Spleen (tissue), 11 donors: Measurements from ENCODE around the gene AIG1. TPM values are rescaled to one million over a fixed set of nuclear protein-coding genes. Genes with fewer than 3 reads are reported as not detected.

Experiments used
- DNase-seq: peaks from one replicate; pipeline ENCODE4 v3.0.0-alpha.2; 2020
- H3K27ac ChIP-seq, 8 donors: fragments of 200-600 bp; sonication (generic) in 7 of 8; 1 replicate in 4 of 8; 2 replicates in 4 of 8; pipeline versions ENCODE4 v1.5.0 to v1.8.0; 2016 to 2021; ENCODE audit warnings: inconsistent platforms in 4 of 8, mild to moderate bottlenecking in 4 of 8, moderate library complexity in 1 of 8
- H3K27me3 ChIP-seq, 7 donors: fragments of 200-600 bp; sonication (generic) in 6 of 7; replicated peaks in 1 of 7; 1 replicate in 4 of 7; 2 replicates in 3 of 7; pipeline versions ENCODE4 v1.5.0 to v1.8.0; 2016 to 2021; ENCODE audit warnings: inconsistent platforms in 3 of 7, mild to moderate bottlenecking in 1 of 7
- H3K36me3 ChIP-seq, 6 donors: fragments of 200-600 bp; sonication (generic) in 5 of 6; 1 replicate in 4 of 6; 2 replicates in 2 of 6; pipeline versions ENCODE4 v1.5.0 to v1.8.0; 2016 to 2021; ENCODE audit warnings: inconsistent platforms in 2 of 6
- H3K4me1 ChIP-seq, 6 donors: fragments of 200-600 bp; sonication (generic) in 5 of 6; 1 replicate in 3 of 6; 2 replicates in 3 of 6; pipeline versions ENCODE4 v1.5.0 to v1.8.0; 2016 to 2021; ENCODE audit warnings: inconsistent platforms in 3 of 6
- H3K4me3 ChIP-seq, 8 donors: fragments of 200-600 bp; sonication (generic) in 7 of 8; 1 replicate in 4 of 8; 2 replicates in 4 of 8; pipeline versions ENCODE4 v1.5.0 to v1.8.0; 2016 to 2021; ENCODE audit warnings: inconsistent platforms in 4 of 8, mild to moderate bottlenecking in 4 of 8, moderate library complexity in 2 of 8
- H3K9me3 ChIP-seq, 8 donors: fragments of 200-600 bp; sonication (generic) in 7 of 8; 1 replicate in 4 of 8; 2 replicates in 4 of 8; pipeline versions ENCODE4 v1.5.0 to v1.8.0; 2016 to 2021; ENCODE audit warnings: inconsistent platforms in 4 of 8
- POLR2A ChIP-seq, 3 donors: fragments of 450-650 bp; IDR thresholded peaks; one replicate each; pipeline ENCODE4 v1.5.1; 2017; ENCODE audit warnings: antibody characterized with exemption in 3 of 3, mild to moderate bottlenecking in 1 of 3
- POLR2AphosphoS5 ChIP-seq, 3 donors: sonication (generic); formaldehyde crosslinking; IDR thresholded peaks; one replicate each; pipeline ENCODE4 v1.5.1; 2017; ENCODE audit warnings: antibody characterized with exemption in 3 of 3
- WGBS, 5 donors: extraction: QIAGEN DNeasy Blood & Tissue Kit in 3 of 5; methylation state at CpG; one replicate each; pipeline versions ENCODE4 v1.1.5 to v1.1.7; 2013 to 2018; 5-methylcytosine and 5-hydroxymethylcytosine counted together
- intact Hi-C: fragments of 100-400 bp; cut with DNase I; formaldehyde crosslinking; loops from one replicate; pipeline ENCODE4 v1.15.0; 2023; ENCODE audit warnings: low total_unique reads
- polyA plus RNA-seq, 3 donors: library from polyadenylated mRNA; stranded (reverse); fragments of 200-250 nt; gene quantifications; one replicate each; pipeline ENCODE4 v1.2.1, GENCODE V29; 2013
- total RNA-seq, 7 donors: library from RNA; depleted of rRNA in 3 of 7; stranded (reverse); fragments of >200 nt in 3 of 7; fragmentation: NEBNext Ultra II Directional in 4 of 7; extraction: Animal tissue kit (Norgen Biotek cat#: 25700) in 4 of 7; gene quantifications; one replicate each; pipeline versions ENCODE4 v1.1.0 to v1.2.1, GENCODE V29; 2016 to 2021
- TF ChIP-seq, protein P1 (sequence below), 11 experiments: fragments of 200-600 bp in 7 of 11; fragments of 450-650 bp in 4 of 11; sonication (generic) in 4 of 11; IDR thresholded peaks in 8 of 11; conservative IDR thresholded peaks in 3 of 11; 1 replicate in 7 of 11; 2 replicates in 4 of 11; pipeline versions ENCODE4 v1.4.0 to v1.8.0; 2016 to 2021; ENCODE audit warnings: antibody characterized with exemption in 11 of 11, inconsistent platforms in 4 of 11, mild to moderate bottlenecking in 1 of 11
- donor health status: healthy with polysubstance abuse.
- donor health status: DM: no; HTN: no; CAD: no; lungs with moderate emphysema.
- donor health status: DM: no; HTN: no; CAD: no.
- donor health status: Bipolar disorder and iron deficiency.
- donor health status: healthy.
- donor health status: DM: no; HTN: no; CAD: no.
- donor health status: DM: yes; HTN: yes; CAD: no.

Gene AIG1
- total and polyA plus RNA-seq, 10 donors, result 14.3 to 38.0 (median 27.9) TPM

DNA sequence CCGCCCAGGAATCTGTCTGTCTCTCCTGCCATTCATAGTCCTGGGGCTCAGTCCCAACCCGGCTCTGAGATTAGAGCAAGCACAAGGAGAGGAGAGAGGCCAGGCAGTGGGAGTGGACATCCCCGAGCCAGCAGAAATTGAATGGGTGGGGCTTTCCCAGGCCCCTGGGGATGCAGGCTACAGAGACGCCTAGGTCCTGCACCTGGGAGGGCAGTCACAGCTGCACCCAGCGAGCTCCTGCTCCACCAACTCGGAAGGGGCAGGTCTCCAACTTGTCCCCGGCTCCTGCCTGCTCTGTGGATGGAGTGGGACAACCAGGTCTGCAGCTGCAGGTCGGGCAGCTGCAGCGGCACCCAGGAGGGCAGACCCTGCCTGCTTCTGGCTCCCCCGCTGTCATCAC, 11.1 kb upstream of the AIG1 start:
- H3K27me3 ChIP-seq, result peaks cover 0 to 16% (median 0%) of the 10 kb centered on the region in 7 donors
- H3K27ac ChIP-seq, result no peak overlapping the region
- intact Hi-C loops, result loop anchor here (10.0 kb wide), 1 partner anchor 95 kb away; no protein-coding TSS in a partner anchor
- H3K36me3 ChIP-seq, result no peaks in the 10 kb centered on the region
- peaks cover 0 to 6% (median 0%) of the 10 kb centered on the region in 8 donors for H3K9me3 ChIP-seq
- WGBS, 5 donors, result 87 to 97% (median 91%) methylated on average over 8 to 10 of the region's 10 CpGs
- no peak overlapping the region for H3K4me3 ChIP-seq
- DNase-seq, result no peak
- TF ChIP-seq POLR2AphosphoS5 (IDR thresholded peaks at IDR 0.05), result no peak
- TF ChIP-seq, protein P1, sequence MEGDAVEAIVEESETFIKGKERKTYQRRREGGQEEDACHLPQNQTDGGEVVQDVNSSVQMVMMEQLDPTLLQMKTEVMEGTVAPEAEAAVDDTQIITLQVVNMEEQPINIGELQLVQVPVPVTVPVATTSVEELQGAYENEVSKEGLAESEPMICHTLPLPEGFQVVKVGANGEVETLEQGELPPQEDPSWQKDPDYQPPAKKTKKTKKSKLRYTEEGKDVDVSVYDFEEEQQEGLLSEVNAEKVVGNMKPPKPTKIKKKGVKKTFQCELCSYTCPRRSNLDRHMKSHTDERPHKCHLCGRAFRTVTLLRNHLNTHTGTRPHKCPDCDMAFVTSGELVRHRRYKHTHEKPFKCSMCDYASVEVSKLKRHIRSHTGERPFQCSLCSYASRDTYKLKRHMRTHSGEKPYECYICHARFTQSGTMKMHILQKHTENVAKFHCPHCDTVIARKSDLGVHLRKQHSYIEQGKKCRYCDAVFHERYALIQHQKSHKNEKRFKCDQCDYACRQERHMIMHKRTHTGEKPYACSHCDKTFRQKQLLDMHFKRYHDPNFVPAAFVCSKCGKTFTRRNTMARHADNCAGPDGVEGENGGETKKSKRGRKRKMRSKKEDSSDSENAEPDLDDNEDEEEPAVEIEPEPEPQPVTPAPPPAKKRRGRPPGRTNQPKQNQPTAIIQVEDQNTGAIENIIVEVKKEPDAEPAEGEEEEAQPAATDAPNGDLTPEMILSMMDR (IDR thresholded peaks at IDR 0.05 in 8 of 11, conservative IDR thresholded peaks at IDR 0.05 in 3 of 11), result no peak
- TF ChIP-seq POLR2A (IDR thresholded peaks at IDR 0.05), result no peak
- peaks cover 0 to 14% (median 0%) of the 10 kb centered on the region in 6 donors for H3K4me1 ChIP-seq

DNA sequence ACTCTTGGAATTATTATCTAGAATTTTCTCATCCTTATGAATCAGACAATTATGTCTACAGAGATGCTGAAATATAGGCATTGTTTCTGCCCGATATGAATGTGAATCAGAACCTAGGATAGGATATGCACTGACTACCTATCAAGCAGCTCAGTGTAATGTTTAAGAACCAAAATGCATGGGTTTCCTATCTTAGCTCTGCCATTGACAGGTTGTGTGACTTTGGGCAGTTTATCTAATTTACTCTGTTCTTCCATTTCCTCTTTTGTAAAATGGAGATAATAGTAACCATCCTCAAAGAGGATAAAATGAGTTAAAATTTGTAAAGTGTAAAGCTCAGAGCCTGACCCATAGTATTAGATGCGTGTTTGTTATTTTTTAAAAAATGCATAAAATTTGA, 10.2 kb upstream of the AIG1 start:
- Histone ChIP-seq H3K9me3 (peaks cover 0 to 6% (median 0%) of the 10 kb centered on the region in 8 donors), H3K4me1 (peaks cover 0 to 14% (median 0%) of the 10 kb centered on the region in 6 donors), H3K27ac (no peak overlapping the region), H3K27me3 (peaks cover 0 to 8% (median 0%) of the 10 kb centered on the region in 7 donors), H3K36me3 (no peaks in the 10 kb centered on the region), H3K4me3 (no peak overlapping the region)
- 92 to 97% (median 94%) methylated on average over 2 of the region's 2 CpGs for WGBS, 5 donors
- no peak for DNase-seq
- intact Hi-C loops, result no loop called here
- TF ChIP-seq, protein P1 (IDR thresholded peaks at IDR 0.05 in 8 of 11, conservative IDR thresholded peaks at IDR 0.05 in 3 of 11), result no peak
- TF ChIP-seq POLR2A (IDR thresholded peaks at IDR 0.05) (no peak), POLR2AphosphoS5 (IDR thresholded peaks at IDR 0.05) (no peak)

DNA sequence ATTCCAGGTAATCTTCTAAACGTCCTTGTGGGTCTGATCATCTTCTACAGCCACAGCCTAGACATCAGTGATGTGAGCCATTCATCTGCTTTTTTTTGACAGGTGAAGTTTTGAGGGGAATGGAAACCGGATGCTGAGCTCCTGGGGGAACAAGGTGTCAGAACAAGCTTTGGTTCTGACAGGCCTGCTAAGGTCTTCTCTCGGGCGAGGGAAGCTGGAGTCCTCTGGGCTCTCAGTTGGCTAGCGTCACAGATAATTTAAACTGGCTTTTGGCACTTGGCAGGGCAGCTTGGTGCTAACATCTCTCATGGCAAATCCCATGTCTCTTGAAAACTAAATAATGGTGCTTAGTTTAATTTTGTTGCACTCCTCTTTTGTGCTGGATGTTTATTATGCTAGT, 8.4 kb upstream of the AIG1 start:
- H3K9me3 ChIP-seq, result peaks cover 0 to 6% (median 0%) of the 10 kb centered on the region in 8 donors
- WGBS, 5 donors, result 81 to 94% (median 86%) methylated on average over 5 of the region's 5 CpGs
- intact Hi-C loops, result no loop called here
- no peak overlapping the region for H3K27ac ChIP-seq
- DNase-seq, result no peak
- H3K4me3 ChIP-seq, result no peak overlapping the region
- H3K36me3 ChIP-seq, result no peaks in the 10 kb centered on the region
- TF ChIP-seq, protein P1 (IDR thresholded peaks at IDR 0.05 in 8 of 11, conservative IDR thresholded peaks at IDR 0.05 in 3 of 11), result no peak
- TF ChIP-seq POLR2A (IDR thresholded peaks at IDR 0.05) (no peak), POLR2AphosphoS5 (IDR thresholded peaks at IDR 0.05) (no peak)
- H3K27me3 ChIP-seq, result peaks cover 0 to 7% (median 0%) of the 10 kb centered on the region in 7 donors
- peaks cover 0 to 14% (median 0%) of the 10 kb centered on the region in 6 donors for H3K4me1 ChIP-seq

DNA sequence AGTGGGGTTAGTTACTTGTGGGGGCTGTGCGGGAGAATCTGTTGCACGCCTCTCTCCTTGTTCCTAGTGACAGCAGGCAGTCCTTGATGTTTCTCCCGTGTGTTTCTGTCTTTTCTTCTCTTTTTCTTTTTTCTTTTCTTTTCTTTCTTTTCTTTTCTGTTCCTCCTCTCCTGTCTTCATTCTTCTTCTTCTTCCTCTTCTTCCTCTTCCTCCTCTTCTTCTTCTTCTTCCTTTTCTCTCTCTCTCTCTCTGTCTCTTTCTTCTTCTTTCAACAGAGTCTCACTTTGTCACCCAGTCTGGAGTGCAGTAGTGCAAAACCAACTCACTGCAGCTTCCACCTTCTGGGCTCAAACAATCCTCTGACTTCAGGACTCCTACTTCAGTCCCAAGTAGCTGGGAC, 6.8 kb upstream of the AIG1 start:
- DNase-seq, result no peak
- Histone ChIP-seq H3K36me3 (no peaks in the 10 kb centered on the region), H3K4me3 (no peak overlapping the region), H3K4me1 (peaks cover 0 to 14% (median 0%) of the 10 kb centered on the region in 6 donors), H3K27ac (no peak overlapping the region), H3K27me3 (peaks cover 0 to 7% (median 0%) of the 10 kb centered on the region in 7 donors), H3K9me3 (peaks cover 0 to 6% (median 0%) of the 10 kb centered on the region in 8 donors)
- 82 to 87% (median 84%) methylated on average over 3 of the region's 3 CpGs for WGBS, 5 donors
- TF ChIP-seq, protein P1 (IDR thresholded peaks at IDR 0.05 in 8 of 11, conservative IDR thresholded peaks at IDR 0.05 in 3 of 11), result no peak
- no peak for TF ChIP-seq POLR2A (IDR thresholded peaks at IDR 0.05)
- no peak for TF ChIP-seq POLR2AphosphoS5 (IDR thresholded peaks at IDR 0.05)
- intact Hi-C loops, result no loop called here
